ENCODE results near the gene RAET1E.
"Not testable (repeated sequence)": the region's sequence is repeated elsewhere in the genome, so short reads cannot be mapped to it uniquely, and the experiment has no call there.

RAET1E gene, protein sequence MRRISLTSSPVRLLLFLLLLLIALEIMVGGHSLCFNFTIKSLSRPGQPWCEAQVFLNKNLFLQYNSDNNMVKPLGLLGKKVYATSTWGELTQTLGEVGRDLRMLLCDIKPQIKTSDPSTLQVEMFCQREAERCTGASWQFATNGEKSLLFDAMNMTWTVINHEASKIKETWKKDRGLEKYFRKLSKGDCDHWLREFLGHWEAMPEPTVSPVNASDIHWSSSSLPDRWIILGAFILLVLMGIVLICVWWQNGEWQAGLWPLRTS

DNA sequence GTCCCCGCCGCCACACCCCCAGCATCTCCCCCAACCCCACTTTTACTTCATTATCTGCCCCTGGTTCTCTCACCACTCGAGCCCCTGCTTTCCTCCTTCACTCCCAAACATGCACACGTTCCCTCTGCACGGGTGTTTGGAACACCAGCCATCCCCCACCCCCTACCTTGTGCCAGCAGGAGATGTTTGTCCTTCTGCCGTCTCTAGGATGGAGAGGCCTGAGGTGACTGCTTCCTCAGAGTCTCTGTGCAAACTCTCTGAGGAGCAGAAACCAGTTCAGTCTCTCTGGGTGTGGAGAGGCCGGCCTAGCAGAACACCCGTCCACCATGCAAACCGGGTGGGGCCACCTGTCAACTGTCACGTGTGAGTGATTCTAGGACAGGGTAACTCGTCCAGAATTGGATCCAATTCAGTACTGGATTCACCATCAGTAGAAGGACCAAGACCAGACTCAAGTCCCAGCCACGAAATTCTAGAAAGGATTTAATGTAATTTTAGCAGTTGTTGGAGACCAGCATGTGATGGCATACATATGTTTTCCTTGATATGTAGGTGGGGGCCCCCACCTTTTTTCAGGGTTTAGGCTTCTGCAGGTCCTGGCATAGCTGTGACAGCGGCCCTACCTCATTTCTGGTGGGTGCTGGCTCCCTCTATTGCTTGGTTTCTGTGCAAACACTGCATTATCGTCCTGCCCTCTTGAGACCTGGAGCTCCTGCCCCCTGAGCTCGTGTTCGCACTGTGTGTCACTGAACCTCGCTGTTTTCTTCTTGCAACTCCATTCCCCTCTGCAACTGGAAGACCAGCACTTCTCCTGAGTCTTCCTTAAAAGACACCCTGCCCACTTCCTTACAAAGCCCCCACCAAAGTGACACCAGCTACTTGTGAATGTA is at the start of gene RAET1E:
Gene RAET1E (minus strand): TSS at position 259 of the 890 bp plus-strand sequence. CDS start 7,212 bp downstream, outside the sequence.
- no peak for DNase-seq

DNA sequence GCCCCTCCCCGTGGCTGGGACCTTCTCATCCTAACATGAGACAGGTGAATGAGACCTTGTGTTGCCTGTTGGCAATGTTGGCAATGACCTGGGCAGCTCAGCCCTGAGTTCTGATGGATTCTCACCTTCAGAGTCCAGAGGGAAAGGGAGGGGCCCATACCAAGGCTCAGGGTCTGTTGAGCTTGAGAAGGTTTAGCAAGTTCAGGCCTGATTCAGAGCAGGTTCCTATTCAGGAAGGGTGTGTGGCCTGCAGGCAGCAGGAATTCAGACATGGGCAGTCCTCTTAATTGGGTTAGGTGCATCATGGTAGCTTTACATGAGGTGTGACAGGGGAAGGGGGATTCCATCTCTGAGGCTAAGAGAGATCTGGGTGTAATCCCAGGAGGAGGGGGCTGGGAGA is 49.6 kb upstream of the RAET1E start:
- not testable (repeated sequence) for DNase-seq

DNA sequence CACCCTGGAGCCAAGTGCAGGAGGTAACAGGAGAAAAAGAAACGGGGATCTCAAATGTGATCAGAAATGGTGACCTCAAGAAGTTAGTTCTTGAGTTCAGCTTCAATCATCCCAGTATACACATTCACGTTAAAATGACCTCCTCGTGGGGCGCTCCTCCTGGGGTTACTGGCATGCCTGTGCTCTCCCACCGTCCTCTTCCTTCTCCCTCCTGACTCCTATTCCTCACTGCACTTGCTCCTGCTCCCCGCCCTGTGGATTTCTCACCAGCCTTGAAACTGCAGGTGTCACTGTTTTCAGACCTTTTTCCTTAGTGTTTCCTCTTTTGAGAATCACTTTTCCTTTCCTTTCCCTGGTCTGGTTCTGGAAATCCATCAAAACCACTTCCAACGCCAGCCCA is 48.7 kb upstream of the RAET1E start:
- not testable (repeated sequence) for DNase-seq

DNA sequence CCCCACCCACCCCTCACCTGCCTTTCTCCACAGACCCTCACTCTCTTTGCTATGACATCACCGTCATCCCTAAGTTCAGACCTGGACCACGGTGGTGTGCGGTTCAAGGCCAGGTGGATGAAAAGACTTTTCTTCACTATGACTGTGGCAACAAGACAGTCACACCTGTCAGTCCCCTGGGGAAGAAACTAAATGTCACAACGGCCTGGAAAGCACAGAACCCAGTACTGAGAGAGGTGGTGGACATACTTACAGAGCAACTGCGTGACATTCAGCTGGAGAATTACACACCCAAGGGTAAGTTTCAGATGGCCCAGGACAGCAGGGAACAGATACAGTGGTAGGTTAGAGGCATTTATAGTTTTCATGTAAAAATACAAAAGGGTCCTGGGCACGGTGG is 47.4 kb upstream of the RAET1E start:
- DNase-seq, result not testable (repeated sequence)

DNA sequence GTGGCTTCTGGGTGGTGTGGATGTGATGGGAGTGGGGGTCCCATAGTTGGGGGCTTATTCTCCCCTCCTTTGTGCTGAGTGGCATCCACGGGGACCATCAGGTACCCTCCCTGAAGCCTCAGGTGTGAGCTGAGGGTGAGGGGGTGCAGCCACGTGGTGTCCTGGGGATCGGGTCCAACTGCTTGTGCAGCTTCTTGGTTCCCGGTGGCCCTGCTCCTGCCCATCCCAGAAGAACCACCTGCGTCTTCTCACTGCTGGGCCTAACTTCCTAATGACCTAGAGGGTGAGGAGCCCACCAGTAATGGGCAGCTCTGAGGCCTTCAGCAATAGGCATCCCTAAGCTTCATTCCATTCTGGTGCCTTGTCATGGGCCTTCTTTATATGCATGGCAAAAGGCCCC is 45.4 kb upstream of the RAET1E start:
- not testable (repeated sequence) for DNase-seq

DNA sequence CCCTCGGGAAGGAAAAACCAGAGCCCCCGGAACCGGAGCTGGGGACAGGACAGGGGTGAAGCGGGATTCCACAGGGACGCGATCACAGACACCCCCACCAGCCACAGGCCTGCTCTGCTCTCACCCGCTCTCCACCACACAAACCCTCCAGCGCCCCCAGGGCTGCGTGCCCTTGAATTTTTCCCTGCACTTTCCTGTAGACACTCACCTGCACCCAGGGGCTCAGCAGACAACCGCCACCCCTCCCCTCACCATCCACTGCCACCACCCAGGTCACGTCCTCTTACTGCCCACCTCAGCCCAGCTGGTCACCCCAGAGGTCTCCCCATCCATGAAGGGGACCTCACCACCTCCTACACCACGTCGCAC is 44.5 kb upstream of the RAET1E start:
- DNase-seq, result no peak

DNA sequence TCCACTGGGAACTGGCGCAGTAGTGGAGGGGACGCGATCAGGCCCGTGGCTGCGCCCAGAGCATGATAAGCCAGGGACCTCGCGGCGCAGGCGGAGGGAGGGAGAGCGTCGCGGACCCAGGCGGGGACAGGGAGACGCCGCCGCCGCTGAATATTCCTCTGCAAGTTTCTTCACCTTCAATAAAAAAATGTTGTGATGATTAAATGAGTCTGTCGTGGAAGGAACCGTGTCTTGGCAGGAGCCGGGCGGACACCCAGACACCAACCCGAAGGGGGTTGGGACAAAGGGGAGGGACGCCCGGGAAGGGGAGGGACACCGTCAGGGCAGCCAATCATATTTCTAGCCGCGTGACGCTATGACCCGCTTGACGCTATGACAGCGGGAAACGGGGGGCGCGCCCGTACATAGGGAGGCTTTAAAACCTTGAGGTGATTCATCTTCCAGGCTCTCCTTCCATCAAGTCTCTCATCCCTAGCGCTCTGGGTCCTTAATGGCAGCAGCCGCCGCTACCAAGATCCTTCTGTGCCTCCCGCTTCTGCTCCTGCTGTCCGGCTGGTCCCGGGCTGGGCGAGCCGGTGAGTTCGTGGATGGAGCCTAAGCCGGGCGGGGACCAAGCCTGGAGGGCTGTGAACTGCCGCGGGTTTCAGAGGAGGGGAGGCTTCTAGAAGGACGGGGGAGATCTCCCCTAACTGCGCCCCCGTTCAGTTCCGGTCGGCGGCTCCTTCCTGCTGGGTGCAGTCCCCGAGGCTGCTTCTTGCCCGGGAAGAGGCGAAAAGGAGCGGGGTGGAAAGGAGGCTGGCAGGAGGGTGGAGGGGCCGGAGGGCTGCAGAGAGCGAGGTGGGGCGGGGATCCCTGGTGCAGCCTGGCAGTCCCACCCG is 43.9 kb upstream of the RAET1E start, which contains the start of gene ULBP2:
Gene ULBP2 (plus strand): TSS at position 432 of the 878 bp plus-strand sequence. CDS start 59 bp downstream, at position 491.
- peak; percentile 69 for DNase-seq

DNA sequence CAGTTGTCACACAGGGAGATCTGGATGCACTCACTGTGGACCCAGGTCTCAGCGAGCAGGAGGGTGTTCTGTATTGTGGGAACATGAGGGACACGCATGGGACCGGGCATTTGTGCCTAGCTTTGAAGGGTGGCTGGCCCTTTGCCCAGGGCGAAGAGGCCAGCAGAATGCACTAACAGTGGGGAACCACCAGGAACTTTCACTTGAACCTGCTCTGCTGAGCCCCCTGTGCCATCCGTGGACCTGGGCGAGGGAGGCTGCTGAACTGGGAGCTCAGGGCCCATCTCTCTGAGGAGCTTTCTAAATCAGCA is 42.7 kb upstream of the RAET1E start:
- DNase-seq, result no peak

DNA sequence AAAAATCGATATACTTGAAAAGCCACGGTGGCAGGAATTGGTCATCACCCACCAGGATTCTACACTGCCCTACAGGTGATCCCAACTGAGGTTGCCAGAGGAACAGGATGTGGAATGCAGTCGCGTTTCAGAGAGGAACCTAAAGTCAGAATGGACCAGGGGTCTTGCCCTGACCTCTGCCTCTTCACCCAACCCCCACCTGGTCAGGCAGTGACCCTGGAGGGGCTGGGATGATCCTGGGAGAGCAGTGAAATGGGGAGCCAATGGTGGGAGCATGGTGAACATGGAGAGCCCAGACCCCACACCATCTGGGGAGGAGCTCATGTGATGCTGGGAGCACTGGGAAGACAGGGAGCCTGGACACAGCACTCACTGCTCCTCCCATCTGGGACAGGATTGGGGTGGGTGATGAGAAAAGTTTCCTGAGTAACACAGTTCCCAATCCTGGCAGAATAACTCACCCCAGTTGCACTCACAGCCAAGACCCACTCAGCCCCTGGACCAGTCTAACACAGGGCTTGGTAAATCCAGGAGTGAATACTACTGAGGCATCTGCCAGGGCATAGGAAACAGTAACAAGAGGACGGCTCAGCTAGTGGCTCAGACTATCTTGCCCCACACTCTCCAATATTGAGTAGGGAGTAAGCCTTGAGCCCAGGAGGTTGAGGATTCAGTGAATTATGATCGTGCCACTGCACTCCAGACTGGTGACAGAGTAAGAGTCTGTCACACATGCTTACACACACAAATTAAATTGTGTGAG is 42.2 kb upstream of the RAET1E start:
- DNase-seq, result no peak

DNA sequence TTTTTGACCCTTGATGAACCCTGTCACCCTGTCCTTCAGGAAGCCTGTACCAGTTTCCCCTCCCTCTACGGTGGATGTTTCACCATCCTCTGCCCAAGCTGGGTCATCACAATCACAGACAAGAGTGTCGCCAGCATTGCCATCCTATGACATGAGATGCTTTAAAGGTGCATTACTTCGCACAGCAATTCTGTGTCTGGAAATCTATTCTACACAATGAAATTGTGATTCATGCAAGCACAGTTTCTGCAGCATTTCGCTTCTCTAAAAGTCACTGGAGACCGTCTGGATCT is 41.4 kb upstream of the RAET1E start:
- DNase-seq, result no peak

DNA sequence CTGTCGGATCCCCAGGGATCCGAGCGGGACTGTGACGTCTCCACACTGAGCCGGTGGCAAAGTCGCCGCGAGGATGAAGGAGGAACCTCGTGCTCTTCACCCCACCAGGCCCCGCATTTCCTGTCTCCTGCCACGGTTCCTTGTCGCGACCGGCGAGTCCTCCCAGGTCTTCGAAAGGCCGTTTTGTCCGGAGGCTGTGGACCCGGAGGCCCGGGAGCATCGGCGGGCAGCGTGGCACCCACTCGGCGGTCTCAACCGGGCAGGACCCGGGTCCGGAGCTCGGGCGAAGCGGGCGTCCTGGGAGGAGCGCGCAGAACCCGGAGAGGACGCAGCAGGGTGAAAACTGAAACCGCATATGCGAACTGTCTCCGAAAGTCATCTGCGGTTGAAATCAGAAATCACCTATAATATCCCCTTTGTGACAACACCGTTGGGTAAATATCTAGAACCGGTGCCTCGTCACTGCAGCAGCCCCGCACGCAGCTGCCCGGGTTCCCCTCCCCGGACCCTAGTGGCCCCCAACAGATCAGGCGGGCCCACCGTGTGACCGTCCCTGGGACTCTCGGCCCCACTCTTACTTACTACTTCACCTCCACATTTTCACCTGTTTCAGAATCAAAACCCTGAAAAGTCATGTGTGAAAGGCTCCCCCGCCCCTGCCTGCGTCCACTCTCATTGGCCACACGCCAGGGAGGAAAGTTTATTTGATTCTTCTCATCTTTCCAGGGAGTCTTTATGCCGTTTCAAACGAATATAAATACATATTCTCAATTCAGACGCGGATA is 40.9 kb upstream of the RAET1E start:
- no peak for DNase-seq

DNA sequence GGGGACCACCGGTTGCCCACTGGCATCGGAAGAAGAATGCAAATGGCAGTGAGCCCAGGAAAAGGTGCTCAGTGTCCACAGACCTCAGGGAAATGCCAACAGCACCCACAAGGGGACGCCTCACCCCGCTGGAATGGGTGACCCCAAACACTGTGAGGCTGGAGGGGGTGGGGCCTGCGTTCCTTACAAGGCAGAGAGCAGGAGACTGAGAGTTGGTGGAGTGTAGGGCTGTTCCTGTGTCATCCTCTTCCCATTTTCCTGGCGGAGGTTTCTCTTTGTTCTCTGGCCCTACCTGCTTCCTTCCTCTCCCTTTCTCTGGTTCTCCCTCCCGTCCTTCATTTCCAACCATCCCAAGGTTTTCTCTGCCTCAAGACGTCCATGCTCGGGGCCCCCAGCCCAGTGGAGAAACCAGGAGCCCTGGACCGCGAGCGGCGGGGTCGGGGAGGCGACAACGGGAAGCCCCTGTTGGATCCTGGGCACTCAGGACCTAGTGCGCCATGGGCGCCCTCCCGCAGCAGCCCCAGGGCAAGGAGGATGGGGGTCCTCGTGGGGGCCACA is 40.2 kb upstream of the RAET1E start:
- not testable (repeated sequence) for DNase-seq

DNA sequence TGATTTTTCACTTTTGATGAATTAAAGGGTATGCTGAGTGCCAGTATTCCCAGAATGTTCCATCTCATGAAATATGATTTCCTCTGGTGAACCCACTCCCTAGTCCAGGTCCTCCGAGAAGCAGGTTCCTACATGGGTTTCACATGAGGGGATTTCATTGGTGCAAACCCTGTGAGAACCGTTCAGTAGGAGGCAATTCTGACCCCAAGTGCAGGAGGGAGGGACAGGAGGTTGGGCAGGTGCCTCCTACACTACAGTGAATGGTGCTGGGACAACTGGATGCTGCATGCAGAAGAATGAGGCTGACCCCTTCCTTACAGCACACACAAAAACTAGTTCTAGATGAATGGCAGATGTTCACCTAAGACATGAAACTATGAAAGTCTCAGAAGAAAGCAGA is 38.8 kb upstream of the RAET1E start:
- no peak for DNase-seq

DNA sequence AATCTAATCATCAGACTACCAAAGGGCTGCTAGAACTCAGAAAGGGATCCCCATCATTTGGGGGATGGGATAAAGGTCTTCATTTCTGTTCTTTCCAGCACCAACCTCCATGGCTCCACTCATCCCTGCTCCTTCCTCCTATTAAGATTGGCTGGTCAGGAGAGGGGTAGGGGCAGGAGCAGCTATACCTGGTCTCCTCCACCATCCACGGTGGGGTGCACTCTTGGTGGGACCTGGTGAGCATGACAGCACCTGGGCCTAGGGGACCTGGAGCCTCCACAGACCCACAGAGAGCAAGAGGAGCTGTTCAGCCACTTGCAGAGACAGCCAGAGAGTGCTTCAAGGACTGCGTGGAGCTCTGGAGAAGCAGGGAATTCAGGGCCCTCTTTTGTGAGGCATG is 37.8 kb upstream of the RAET1E start:
- no peak for DNase-seq

DNA sequence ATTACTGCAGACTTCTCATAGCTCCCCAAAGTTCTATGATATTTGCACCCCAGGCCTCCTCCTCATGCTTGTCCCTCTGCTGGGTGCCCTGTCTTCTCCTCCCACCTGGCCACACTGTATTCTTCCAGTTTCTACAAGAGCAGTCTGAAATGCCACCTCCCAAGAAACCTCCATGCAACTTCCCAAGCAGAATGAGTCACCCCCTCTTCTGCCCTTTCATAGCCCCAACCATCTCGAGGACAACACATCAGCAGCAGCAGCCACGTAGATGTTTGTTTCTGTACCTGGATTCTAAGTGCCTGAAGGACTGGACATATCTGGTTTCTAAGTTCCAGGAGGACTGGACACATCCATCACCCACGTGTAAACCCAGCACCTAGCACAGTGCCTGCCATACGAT is 37.3 kb upstream of the RAET1E start:
- DNase-seq, result no peak

DNA sequence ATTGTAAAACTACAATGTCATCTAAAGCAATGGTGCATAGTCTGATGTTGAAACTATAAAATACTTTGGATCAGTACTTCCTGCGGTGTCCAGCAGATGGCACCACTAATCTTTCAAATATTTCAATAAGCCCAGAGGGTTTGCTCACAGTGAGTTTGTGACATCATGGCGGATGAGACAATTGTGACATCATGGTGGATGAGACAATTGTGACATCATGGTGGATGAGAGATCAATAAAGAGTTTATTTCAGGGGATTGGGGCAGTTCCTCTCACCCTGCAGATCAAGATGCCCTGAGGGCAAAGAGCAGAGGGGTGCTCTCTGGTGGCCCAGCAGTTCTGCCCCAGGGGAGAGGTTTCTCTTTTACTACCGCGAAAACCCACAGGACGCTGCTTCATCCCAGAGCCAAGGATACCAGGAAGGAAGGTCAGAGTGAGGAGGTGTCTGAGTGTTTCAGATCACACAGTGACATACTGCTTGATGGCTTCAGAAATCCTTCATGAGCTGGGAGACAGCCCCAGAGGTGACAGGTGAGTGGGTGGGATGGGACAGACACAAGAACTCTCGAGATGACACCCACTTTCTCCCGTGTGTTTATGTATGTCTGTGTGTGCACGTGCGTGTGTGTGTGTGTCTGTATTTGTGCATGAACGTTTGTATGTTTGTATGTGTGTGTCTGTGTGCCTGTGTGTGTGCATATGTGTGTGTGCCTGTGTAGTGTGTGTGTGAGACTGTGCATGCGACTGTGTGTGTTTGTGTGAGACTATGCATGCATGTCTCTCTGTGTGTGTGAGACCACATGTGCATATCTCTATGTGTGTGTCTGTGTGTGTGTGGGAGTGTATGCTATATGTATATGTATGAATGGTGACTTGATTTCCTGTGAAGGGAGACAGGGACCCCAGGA is 36.6 kb upstream of the RAET1E start:
- DNase-seq, result peak; percentile 78

DNA sequence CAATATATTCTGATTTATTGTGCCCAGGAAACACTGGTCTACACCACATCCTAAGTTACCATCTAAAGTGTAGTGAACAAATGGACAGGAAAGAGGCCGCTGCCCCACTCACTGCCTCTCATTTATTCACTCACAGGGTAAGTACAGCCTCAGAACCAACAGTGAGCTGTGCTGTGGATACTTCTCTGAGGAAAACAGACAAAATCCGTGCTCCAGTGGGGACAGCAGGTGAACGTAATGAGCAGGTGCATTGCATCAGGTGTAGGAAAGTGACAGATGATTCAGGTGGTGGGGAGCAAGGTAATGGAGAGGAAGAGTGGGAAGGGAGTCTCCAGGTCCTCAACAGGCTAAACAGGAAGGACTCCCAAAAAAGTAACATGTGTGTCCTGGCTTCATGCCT is 35.5 kb upstream of the RAET1E start:
- no peak for DNase-seq

DNA sequence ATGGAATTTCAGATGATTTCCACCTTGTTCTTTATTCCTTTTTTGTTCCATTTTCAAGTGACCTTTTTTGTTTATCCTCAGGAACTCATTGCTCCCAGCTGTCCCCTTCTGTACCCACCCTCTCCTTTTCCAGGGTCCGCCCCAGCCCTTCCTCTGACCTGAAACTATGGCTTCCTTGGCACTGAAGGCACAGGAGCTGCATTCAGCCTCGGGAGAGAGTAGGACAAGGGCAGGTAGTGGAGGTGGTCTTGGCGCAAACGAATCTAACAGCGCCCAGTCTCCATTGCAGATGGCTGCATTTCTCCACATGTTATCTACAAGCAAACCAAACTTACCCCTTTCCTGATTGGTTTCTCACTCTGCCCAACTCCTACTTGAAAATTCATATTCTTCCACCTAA is 35.1 kb upstream of the RAET1E start:
- DNase-seq, result no peak

DNA sequence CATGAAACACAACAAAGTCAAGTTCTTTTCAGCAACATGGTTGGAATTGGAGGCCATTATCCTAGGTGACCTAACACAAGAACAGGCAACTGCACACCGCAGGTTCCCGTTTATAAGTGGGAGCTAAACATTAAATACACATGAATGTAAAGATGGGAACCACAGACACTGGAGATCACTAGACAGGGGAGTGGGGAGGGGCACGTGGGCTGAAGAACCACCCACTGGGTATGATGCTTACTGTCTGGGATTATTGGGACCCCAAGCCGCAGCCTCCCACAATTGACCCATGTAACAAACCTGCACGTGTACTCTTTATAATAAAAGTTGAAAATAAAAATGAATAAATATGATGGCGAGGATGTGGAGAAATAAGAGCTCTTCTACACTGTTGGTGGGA is 33.6 kb upstream of the RAET1E start:
- no peak for DNase-seq

DNA sequence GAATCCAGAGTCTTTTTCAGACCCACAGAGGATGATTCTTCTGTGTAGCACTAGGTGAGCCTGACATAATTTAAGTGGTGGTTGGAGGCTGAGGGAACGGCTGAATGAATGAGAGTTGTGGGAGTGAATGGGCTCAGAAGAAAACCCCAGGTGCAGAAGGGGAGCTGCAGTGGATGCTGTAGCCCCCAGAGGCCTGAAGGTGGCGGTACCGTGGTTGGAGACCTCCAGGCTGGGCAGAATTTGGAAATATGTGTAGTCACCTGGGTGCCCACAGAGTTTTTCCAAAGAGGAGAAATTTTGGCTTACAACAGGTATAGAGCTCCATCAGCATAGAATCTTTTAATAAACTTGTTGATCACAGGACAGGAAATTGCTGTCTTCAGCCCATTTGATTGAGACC is 31.5 kb upstream of the RAET1E start:
- no peak for DNase-seq

DNA sequence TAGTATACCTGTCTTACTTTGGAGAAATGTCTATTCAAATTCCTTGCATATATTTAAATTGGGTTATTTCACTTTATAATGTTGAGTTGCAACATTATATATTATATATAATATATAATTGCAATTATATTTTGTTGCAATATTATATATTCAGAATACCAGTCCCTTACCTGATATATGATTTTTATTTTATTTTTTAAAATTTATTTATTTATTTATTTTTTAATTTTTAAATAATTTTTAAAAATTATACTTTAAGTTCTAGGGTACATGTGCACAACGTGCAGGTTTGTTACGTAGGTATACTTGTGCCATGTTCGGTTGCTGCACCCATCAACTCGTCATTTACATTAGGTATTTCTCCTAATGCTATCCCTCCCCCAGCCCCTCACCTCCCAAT is 29.1 kb upstream of the RAET1E start:
- not testable (repeated sequence) for DNase-seq

Measured in NCI-H774 (cell line).